ENCODE data around the gene ADAP1. TPM values are rescaled to one million over a fixed set of nuclear protein-coding genes. Genes with fewer than 3 reads are reported as not detected.

Gene ADAP1
- total and polyA plus RNA-seq, 2 of the 13 experiments (the other 11 are each of a cell fraction or from before 2014, with no cell fraction given), result 10.5 to 24.6 TPM

DNA sequence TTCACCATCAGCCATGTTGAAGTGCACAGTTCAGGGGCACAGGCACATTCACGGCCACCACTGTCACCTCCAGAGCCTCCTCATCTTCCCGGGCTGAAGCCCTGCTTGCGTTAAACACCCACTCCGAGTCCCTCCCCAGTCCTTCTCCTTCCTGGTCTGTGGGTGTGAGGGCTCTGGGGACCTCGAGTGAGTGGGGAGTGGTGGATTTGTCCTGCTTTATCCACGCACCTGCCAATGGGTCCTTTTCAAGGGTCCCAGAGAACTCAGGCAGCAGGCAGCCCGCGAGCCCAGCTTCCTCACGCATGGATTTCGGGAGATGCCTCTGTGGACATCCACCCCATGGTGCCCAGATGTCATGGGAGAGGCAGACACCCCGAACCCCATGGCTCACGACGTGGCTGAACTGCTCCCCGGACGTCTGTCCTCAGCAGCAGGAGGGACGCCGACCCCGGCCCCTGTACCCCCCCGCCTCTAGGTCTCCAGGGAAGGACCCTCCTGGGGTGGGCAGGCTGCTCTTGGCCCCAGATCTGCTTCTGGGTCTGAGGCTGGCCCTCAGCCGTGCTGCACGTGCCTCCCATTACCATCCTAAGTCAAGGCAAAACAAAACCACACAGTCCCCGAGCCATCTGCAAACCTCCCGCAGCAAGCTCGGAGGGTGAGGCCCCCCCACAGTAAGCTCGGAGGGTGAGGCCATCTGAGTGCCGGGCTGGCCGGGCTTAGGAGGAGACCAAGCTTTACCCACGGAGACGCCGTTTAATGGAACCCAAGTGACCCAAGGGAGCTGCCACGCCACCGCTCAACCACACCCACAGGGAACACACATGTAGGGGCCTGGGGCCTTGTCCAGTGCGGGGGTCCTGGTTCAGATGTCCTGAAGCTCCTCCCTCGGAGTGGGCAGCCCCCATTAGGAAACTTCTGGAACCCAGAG, 37.5 kb upstream of the ADAP1 start (continued):
- no peak for TF ChIP-seq ZBTB4 (CRISPR knock-in tag; IDR thresholded peaks at IDR 0.05; ENCODE audit: borderline replicate concordance)
- TF ChIP-seq CHD2 (IDR thresholded peaks at IDR 0.05; ENCODE audit: low read depth, low read length), result peak; percentile 40; the same call in 1 of the 2 replicates
- TF ChIP-seq ZNF761 (CRISPR knock-in tag; conservative IDR thresholded peaks at IDR 0.05), result no peak
- TF ChIP-seq ZNF501 (CRISPR knock-in tag; IDR thresholded peaks at IDR 0.05), result no peak
- TF ChIP-seq BRF2 (CRISPR knock-in tag; IDR thresholded peaks at IDR 0.05), result peak; percentile 31; the same call in 1 of the 2 replicates
- no peak for TF ChIP-seq RAD51 (IDR thresholded peaks at IDR 0.05; ENCODE audit: borderline replicate concordance)
- TF ChIP-seq ZNF496 (CRISPR knock-in tag; IDR thresholded peaks at IDR 0.05; ENCODE audit: insufficient replicate concordance), result no peak
- 0 out of 2 replicates have a peak, but pooled peaks have one; percentile 12 for TF ChIP-seq TARDBP (CRISPR knock-in tag; IDR thresholded peaks at IDR 0.05)
- no peak for TF ChIP-seq NR2C2 (CRISPR knock-in tag; IDR thresholded peaks at IDR 0.05; ENCODE audit: borderline replicate concordance)
- TF ChIP-seq, protein P1, sequence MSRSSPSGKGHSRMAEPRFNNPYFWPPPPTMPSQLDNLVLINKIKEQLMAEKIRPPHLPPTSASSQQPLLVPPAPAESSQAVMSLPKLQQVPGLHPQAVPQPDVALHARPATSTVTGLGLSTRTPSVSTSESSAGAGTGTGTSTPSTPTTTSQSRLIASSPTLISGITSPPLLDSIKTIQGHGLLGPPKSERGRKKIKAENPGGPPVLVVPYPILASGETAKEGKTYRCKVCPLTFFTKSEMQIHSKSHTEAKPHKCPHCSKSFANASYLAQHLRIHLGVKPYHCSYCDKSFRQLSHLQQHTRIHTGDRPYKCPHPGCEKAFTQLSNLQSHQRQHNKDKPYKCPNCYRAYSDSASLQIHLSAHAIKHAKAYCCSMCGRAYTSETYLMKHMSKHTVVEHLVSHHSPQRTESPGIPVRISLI (CRISPR knock-in tag; IDR thresholded peaks at IDR 0.05; ENCODE audit: borderline replicate concordance), result no peak
- TF ChIP-seq BORCS8-MEF2B (CRISPR knock-in tag; IDR thresholded peaks at IDR 0.05), result no peak; the same call in 1 of the 2 replicates
- no peak for TF ChIP-seq ZFYVE20 (CRISPR knock-in tag; IDR thresholded peaks at IDR 0.05; ENCODE audit: borderline replicate concordance, low read depth)
- no peak for TF ChIP-seq ZBTB43 (CRISPR knock-in tag; conservative IDR thresholded peaks at IDR 0.05)
- TF ChIP-seq ZNF567 (CRISPR knock-in tag; IDR thresholded peaks at IDR 0.05; ENCODE audit: borderline replicate concordance), result 0 out of 2 replicates have a peak, but pooled peaks have one; percentile 28
- TF ChIP-seq DZIP1 (CRISPR knock-in tag; IDR thresholded peaks at IDR 0.05), result peak; percentile 49; the same call in 1 of the 2 replicates
- TF ChIP-seq ZNF160 (CRISPR knock-in tag; IDR thresholded peaks at IDR 0.05), result no peak
- TF ChIP-seq ZNF12 (CRISPR knock-in tag; IDR thresholded peaks at IDR 0.05), result no peak
- TF ChIP-seq ZNF615 (CRISPR knock-in tag; IDR thresholded peaks at IDR 0.05; ENCODE audit: borderline replicate concordance), result no peak
